Heart left ventricle (tissue), 13 donors: ENCODE data around the gene FOXF2.

Source experiments
- POLR2A ChIP-seq, 2 donors: fragments of 450-650 bp; IDR thresholded peaks; one replicate each; pipeline ENCODE4 v1.6.1; 2017; ENCODE audit warnings: antibody characterized with exemption in 2 of 2, mild to moderate bottlenecking in 2 of 2, moderate library complexity in 2 of 2
- TF ChIP-seq, protein P1 (sequence below), 12 donors: fragments of 200-600 bp; sonication (generic) in 4 of 12; IDR thresholded peaks; one replicate each; pipeline versions ENCODE4 v1.5.0 to v1.8.0; 2018 to 2022; ENCODE audit warnings: antibody characterized with exemption in 12 of 12, mild to moderate bottlenecking in 5 of 12
- donor health status: ischemic (EF 13 %, LVEDD 7.1; RV severe dilation, severe dysfunction).
- donor health status: DM: no; HTN: yes; CAD: no.
- donor health status: DM: no; HTN: no; CAD: no.
- donor health status: ischemic (EF 25% LVEDD 6.9; RV normal size, moderate dysfunction).
- donor health status: ischemic (EF 25% LVEDD 5.7; RV mildly dilated, moderate dysfunction).
- donor health status: ischemic (EF 35%, LVEDD 5.7; RV mildly dilated, moderate dysfunction).
- donor health status: nonischemic (EF 11% LVEDD 7.7; RV severe dilation, severe dysfunction).
- donor health status: DM: yes; HTN: yes; CAD: no.
- donor health status: PGD.
- donor health status: ischemic (EF 29% LVEDD 5.4; RV normal size, mild dysfunction).
- donor health status: nonischemic (EF 23%, LVEDD 6.1; RV moderate dilation, normal function).

DNA sequence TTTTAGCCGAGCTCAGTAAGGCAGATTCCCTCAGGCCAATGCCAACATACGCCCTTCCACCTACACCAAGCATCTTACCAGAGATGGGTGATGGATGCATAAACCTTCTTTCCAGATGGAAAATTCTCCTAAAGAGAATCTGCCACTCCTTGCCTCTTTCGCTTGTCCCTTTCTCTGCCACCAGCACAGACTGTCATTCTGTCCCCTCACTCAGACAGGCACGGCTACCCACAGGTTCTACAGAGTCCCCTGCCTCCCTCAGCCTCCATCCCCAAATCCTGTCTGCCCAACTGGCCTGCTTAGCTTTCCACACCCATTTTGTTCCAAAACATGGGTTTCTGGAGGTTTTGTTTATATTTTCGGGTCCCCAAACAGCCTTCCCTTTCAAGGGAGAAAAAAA, 12.7 kb upstream of the FOXF2 start:
- TF ChIP-seq, protein P1, sequence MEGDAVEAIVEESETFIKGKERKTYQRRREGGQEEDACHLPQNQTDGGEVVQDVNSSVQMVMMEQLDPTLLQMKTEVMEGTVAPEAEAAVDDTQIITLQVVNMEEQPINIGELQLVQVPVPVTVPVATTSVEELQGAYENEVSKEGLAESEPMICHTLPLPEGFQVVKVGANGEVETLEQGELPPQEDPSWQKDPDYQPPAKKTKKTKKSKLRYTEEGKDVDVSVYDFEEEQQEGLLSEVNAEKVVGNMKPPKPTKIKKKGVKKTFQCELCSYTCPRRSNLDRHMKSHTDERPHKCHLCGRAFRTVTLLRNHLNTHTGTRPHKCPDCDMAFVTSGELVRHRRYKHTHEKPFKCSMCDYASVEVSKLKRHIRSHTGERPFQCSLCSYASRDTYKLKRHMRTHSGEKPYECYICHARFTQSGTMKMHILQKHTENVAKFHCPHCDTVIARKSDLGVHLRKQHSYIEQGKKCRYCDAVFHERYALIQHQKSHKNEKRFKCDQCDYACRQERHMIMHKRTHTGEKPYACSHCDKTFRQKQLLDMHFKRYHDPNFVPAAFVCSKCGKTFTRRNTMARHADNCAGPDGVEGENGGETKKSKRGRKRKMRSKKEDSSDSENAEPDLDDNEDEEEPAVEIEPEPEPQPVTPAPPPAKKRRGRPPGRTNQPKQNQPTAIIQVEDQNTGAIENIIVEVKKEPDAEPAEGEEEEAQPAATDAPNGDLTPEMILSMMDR (IDR thresholded peaks at IDR 0.05) = no peak
- no peak for TF ChIP-seq POLR2A (IDR thresholded peaks at IDR 0.05)
